Measurements from ENCODE around the gene KIF20A.

DNA sequence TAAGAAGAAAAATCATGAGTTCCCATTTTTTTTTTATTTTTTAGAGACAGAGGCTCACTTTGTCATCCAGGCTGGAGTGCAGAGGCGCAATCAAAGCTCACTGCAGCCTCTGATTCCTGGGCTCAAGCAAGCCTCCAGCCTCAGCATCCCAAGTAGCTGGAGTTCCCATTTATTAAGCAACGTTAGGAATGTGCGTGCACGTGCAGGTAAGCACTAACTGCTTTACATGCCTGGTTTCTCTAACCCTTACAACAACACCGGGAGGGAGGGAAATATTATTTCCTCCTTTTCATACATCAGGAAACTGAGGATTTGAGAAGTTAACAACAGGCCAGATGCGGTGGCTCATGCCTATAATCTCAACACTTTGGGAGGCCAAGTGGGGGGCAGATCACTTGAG lies 50.5 kb downstream of the KIF20A start:
- TF ChIP-seq CTCF (IDR thresholded peaks at IDR 0.05) (no peak), POLR2A (IDR thresholded peaks at IDR 0.05) (no peak)
